HuH-7.5 (cell line): Measurements from ENCODE around the gene RNF166.
"Not testable (repeated sequence)": the region's sequence is repeated elsewhere in the genome, so short reads cannot be mapped to it uniquely, and the experiment has no call there.

Experiments used
- DNase-seq: peaks from one replicate; pipeline ENCODE4 v3.0.0; 2011; ENCODE audit warnings: low spot score

Gene RNF166

DNA sequence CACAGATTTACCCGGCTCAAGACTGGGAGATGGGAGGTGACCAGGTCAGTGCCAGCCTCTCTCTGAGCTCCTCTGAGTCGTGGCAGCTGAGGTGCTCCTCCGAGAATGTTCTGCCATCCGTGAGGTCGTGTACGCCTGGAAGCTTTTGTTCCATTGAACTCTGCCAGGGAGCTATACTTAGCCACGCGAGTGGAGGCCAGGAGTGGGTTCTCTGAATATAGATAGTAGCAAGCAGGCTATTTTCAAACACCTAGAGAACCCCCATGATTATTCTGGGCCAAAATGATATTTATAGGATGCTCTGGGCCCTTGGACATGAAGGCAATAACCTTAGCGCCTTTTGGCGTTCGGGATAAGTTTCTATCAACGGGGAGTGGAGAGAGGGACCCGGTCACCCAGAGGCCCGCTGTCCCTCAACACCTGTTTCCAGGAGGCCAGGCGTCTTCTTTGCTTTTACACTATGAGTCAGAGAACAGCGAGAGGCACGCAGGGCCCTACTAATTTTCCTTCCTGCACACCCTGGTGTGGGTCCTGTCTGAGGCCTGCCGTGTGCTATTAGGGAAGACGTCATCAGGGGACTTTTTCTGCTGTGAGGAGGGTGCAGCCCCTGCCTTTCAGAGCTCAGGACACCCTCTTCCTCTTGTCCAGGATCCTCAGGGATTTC lies 32.4 kb downstream of the RNF166 start:
- no peak for DNase-seq

DNA sequence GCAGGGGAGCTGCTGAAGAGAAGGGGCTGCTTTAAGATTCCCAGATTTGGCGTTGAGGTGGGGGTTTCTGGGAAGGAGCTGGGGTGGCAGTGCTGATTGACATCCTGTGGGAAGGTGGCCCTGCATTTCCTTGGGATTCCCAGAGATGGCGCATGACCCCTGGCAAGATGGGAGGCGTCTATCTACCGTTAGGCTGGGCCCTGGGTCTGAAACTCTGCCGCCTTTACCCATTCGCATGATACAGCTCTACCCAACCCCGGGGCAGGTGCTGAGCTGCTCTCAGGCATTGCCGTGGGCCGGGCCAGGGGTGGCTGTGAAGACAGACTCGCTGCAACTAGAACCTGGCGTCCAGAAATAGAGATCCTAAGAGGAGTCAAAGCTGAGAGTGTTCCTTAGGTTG lies 33.4 kb downstream of the RNF166 start:
- no peak for DNase-seq

DNA sequence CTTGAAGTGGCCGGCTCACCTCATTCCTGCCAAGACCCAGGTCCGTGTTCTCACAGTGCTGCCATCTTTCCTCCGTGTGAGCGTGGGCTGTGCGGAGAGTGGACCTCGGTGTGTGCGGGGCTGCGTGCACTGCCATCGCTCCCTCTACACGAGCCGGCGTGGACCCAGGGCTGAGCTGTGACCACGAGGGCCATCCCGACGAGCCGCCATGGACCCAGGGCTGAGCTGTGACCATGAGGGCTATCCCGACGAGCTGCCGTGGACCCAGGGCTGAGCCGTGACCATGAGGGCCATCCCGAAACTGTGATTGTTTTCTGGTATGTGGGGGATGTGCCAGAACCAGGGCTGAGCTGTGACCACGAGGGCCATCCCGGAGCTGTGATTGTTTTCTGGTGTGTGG lies 34.4 kb downstream of the RNF166 start:
- DNase-seq: no peak

DNA sequence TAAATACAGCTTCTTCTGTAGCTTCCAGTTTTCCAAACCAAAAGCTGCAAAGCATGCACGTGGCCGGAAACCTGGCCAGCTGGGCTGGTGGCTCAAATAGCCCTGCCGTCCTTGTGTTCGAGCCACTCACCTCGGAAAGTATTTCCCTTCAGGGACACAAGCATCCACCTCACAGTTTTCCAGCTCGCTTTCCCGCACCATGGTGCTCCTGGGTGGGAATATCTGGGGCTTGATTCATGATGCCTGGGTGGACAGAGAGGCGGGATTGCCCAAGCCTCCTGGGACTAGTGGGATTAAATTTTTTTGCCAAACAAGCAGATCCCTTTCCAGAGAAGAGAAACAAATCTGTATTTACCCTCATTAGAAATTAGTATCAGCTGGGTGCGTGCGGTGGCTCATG lies 36.2 kb downstream of the RNF166 start:
- DNase-seq: no peak

DNA sequence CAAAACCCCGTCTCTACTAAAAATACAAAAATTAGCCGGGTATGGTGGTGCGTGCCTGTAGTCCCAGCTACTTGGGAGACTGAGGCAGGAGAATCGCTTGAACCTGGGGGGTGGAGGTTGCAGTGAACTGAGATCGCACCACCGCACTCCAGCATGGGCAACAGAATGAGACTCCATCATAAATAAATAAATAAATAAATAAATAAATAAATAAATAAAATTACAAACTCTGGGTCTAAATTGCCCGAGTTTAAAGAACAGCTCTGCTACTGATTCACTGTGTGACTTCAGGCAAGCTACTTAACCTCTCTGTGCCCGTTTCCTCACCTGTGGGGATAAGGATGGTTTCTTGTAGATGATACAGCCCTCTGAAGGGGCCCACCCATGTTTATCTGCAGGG lies 36.7 kb downstream of the RNF166 start:
- not testable (repeated sequence) for DNase-seq

DNA sequence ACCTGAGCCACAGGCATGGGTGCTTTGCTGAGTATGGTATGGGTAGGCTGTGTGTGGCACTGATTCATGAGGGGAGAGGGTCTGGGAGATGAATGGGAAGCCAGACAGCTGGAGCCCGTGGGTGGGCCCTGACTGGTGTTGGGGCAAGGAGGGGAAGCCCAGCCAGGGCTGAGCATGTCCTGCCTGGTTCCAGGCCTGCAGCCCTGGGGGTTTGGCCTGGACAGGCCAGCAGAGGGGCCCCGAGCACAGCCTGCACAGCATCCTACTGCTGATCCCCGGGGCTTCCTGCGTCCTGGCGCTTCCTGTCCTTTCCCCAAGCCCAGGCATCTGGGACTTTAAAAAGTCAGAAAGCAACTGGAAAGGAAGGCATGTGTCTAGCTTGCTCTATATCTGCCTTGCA lies 38.7 kb downstream of the RNF166 start:
- no peak for DNase-seq

DNA sequence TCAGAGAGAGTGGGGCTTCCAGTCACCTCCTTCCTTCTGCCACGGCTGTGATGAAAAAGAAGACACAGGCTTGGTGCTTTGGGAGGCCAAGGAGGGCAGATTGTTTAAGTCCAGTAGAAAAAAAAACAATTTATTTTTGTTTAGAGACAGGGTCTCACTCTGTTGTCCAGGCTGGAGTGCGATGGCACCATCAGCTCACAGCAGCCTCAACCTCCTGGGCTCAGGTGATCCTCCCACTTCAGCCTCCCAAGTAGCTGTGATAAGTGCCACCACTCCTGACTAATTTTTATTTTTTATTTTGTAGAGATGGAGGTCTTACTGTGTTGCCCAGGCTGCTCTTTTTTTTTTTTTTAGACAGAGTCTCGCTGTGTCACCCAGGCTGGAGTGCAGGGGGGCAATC lies 40.6 kb downstream of the RNF166 start:
- no peak for DNase-seq

DNA sequence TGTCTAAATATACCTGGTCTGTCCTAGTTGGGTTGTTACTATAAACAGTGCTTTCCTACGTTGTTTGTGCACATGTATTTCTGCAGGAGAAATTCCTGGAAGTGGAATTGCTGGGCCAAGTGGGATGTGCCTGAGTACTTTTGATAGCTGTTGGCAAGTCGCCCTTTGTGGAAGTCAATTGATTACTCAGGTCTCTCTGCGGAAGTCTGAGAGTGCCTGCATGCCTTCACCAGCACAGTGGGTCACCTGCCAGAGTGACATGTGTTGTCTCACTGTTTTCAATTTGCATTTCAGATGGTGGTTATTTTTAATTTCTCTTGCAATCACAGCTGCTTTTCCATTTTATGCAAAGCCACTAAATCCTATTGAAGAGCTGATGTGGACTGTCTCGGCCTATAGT lies 41.1 kb downstream of the RNF166 start:
- no peak for DNase-seq

DNA sequence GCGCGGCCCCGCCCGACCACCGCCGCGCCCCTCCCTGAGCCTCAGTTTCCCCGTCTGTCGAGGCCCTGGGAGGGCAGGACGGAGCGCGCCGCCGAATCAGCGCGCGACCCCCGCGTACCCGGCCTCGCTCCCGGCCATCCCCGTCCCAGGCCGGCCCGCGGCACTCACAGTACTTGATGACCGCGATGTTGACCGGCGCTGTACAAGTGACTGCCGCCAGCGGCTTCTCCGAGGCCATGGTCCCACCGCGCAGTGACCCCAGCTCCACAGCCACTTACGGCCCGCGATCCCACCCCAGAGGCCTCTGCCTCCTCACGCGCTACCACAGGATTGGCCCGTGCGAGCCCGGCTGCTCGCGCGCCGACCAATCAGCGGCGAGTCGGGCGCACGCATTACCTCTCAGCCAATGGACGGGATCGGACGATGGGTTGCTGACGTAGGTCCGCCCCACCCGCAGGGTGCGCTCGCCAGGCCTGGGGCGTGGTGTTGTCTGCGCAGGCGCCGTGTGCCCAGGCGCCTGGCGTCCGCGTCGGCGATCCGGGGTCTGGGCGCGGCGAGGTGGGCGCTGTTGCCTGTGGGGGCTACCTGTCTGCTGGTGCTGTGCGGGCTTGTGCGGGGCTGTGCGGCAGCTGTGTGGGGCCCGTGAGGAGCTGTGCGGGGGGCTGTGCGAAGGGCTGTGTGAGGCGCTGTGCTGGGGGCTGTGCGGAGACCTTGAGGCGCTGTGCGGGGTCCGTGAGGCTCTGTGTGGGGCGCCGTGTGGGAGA lies 43.2 kb downstream of the RNF166 start, which contains the start of gene MVD:
TSS of gene MVD (minus strand) at position 249 of the 764 bp plus-strand sequence. CDS start at position 238, 11 bp downstream.
- peak; percentile 100 for DNase-seq

DNA sequence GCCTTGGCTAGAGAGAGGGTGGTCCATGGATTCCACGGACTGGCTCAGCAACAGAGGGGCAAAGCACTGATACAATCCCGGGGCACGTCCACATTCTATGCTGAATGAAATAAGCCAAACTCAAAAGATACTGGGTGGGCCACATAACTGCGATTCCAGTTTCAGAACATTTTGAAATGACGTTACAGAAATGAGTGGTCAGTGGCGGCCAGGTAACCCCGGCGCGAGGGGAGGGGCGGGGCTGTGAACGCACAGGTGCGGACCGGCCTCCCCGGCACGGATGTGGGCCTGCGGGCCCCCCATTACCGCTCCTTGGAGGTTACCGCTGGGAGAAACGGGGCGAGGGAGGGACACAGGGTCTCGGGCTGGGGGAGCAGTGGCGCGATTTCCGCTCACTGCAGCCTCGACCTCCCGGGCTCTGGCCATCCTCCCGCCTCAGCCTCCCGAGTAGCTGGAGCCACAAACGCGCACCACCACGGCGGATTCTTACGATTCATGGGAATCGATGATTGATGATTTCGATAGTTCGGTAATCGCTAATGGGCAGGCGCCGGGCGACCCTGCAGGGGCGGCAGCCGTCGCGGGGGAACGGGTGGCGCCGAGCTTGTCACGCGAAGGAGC lies 43.9 kb downstream of the RNF166 start:
- DNase-seq: no peak

DNA sequence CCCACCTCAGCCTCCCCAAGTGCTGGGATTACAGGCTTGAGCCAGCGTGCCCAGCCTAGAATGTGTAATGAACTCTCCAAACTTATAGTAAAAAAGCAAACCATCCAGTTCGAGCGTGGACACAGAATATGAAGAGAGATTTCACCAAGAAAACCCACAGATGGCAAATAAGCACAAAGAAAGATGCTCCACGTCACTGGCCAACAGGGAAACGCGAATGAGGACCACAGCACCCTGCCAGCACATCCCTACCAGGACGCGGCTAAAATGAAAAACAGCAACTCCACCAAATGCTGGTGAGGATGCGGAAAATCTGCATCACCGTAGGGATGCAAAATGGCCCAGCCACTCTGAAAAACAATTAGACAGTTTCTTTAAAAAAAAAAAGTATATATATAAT lies 44.7 kb downstream of the RNF166 start:
- no peak for DNase-seq

DNA sequence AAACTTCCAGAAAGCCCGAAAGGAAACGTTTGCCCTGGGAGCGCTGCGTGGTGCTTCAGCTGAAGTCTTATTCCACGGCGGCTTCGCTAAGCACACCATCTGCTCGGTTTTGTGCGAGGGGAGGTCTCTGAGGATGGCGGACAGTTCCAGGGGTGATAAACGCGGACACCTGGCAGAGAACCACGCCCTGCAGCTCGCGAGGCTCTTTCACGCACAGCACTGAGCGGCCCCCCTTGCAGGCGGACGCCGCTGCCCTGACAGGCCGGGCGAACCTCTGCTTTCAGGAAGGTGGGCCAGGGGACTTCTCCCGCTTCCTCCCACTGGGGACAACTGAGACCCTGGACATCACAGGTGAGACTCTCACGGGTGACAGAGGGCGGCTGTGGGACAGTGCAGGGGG lies 47.0 kb downstream of the RNF166 start:
- DNase-seq: no peak

DNA sequence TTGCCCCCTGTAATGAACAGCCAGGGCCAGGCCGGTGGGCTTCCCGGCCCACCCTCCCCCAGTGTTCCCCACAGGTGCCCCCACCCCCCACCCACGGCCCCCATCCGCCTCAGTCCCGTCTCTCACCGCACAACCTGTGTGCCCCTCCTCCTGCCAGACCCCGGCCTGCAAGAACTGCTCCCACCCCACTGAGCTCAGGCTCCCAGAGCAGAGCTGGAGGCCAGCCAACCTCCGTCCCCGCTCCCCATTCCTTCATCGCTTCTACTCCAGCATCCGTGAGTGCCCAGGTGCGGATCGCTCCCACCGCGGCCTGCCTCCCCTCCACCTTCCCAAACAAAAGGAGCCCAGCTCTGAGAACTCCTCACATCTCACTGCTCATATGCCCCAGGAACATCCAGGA lies 47.5 kb downstream of the RNF166 start:
- DNase-seq: no peak

DNA sequence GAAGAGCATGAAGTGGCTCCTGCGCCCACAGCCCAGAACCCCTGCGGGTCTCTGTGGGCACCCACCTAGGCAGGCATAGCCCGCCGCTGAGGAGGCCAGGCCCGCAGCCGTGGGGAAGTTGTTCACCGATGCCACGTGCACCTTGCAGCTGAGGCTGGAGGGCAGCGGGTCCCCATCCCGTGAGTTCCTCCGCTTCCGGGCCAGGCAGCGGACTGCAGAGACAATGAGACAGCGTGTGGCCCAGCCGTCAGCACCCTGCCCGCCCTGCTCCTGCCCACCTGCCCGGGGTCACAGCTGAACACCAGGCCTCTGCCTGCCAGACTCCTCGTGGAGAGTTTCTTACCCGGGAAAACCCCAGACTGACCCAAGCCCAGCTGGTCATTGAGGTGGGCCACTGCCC lies 48.8 kb downstream of the RNF166 start:
- no peak for DNase-seq

DNA sequence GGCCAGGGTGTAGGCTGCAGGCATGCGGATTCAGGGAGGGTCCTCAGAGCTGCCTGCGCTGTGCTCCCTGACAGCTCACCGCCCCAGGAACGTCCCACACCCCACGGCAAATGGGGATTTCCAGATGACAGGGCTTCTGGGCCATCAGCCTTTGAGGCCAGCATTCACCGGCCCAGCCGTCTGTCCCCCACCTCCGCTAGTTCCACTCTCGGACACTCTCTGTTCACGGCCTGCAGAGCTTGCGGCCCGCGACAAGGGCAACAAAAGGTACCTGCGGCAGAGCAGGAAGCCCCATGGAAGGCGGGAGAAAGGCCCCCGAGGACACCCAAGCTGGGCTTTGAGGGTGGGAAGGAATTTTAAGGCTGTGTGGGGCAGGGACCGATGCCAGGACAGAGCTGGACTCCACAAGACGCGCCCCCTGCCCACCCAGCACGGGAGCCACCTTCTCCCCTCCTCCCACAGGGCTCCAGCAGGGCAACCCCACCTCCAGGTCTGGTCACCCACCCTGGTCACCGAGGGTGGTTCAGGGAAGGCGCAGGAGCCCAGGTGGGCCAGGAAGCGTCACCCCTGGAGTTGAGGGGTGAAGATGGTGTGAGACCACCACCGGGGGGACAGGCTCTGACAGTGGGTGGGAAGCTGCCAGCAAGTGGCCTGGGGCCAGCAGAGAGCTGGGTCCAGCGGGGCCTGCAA lies 49.8 kb downstream of the RNF166 start:
- DNase-seq: no peak

DNA sequence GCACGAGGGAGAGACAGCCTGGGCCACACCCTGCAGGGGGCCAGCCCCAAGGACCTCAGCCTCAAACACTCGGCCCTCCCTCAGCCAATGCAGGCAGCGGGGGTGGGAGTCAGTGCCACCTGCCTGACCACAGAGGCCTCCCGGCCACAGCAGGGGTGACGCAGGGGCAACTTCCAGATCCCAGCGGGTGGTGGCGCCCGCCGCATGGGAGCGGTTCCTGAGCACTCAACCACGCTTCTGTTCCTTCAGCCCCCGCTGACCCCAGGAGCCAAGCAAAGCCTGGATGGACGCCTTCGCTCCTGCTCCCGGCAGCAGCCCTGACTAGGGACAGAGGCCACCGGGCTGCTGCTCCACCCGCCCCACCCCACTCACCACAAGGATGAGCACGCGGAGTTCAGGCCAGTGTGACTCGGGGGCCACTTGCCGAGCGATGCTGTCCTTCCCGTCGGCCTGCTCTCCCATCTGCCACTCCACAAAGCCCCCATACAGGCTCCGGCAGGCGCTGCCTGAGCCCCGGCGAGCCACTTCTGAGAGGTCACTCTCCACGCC lies 50.4 kb downstream of the RNF166 start:
- DNase-seq: no peak

DNA sequence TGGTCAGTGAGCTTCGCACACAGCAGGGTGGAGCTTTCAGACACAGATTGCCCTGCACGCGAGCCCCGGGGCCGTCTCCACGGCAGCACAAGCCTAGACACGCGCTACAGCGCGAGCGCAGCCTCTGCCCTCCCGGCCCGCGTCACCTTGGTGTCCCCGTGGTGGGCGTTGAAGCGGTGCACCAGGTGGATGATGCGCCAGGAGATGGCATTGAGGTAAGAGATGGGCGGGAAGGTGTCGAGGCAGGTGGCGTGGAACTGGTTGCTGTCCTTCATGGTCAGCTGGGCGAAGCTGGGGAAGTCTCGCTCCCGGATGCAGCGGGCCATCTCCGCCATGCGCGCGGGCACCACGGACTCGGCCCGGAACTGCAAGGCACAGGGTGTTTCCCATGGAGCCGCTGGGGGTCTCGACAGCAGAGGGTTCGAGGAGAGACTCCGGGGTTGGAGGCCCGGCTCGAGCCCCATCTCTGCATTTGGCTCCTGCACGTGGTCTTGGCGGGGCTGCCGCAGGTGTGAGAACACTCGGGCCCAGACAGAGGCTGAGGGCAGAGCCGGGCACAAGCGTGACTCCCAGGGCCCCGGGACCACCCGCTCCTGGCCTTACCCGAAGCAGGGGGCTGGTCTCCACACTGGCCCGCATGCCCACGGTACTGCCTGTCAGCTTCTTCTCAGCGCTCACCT lies 51.0 kb downstream of the RNF166 start:
- DNase-seq: no peak

DNA sequence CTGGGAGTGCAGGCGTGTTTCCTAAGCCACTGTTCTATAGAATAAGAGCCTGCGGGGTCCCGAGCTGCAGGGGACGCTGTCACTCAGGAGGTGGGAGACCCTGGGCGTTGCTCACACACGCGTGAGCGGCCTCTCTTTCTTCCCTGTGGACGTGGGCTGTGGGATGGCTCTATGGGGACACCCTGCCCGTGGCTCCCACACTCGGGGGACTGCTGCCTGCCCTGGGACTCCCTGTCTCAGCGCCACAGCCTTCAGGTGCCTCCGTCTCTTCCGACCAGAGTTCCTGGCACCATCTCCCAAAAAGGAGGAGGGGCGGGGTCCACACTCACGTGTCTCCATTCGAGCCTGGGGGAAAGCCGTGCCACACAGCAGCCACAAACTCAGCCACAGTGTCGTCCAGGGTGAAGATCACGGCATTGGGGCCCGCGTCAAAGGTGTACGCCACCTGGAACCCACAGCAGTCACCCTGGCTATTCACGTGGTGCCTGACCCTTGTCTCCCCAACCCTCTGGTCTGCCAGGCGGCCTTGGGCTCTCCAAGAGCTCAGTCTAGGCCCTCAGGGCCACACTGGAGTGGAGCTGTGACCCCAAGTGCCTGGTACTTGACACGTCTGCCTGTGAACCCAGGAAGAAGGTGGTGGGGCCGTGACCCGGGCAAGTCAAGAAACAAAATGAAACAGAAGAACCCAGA lies 51.7 kb downstream of the RNF166 start:
- no peak for DNase-seq

DNA sequence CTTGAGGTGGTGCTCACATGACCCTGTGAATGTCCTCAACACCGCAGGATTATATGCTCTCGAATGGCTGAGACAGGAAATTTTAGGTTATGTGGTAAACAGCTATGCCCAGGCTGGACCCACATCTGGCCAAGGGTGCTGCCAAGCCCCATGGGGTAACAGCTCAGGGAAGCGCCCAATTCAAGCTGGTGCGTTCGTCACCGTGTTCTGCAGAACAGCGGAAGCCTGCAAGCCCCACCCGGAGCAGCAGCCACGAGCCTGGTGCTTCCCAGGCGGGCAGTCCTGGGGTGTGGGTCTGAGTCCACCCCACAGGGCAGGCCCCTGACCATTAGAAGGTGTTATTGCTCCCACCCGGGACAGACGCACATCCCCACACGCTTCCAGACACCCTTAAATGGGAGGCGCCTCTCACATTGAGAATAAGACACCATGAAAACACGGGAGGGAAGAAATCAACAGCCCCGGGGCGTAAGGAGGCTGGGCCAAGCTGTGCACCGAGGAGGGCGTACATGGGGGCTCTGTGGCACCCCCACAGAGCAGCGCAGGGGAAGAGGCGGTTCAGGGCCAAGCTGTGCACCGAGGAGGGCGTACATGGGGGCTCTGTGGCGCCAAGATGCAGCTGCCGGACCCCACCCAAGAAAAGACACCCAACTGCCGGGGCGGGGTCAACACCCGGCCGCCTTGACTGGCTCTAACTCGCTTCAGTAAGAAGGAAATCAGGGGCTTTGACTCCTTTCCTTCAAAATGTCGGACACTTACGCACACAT lies 52.4 kb downstream of the RNF166 start:
- DNase-seq: no peak

DNA sequence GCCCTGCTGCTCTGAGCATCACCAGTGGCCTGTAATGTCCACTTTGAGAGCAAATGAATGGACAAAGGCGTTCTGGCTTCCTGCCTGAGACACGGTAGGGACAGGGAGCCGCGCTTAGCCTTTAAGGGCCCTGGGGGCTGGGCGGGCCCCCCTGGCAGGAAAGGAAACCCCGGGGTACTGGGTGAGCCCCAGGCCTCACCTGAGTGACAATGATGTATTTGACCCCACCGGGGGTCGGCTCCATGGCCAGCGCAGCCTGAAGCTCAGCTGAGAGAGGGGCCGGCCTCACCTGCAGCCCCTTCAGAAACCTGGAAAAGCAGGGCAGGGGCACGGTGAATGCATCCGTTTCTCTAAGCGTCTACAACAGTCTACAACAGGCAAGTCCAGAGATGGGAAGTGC lies 53.1 kb downstream of the RNF166 start:
- no peak for DNase-seq

DNA sequence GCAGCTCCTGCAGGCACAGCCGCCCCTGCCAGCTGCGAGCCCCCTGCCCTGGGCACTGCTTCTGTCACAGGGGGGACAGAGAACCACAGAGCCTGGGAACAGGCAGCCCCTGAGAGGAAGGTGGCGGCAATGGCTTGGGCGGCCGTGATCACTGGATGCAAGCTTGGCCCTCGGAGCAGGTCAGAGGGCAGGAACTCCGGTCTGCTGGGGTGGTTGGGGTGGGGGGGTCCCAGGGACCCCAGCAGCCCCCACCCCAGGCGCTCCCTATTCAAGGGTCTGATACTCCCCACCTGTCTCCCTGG lies 53.5 kb downstream of the RNF166 start:
- DNase-seq: no peak
